Nephron progenitor cell (in vitro differentiated cells): Measurements from ENCODE around the gene CYP2D6.

Experiments
- DNase-seq: peaks from one replicate; pipeline ENCODE4 v3.0.0; 2021
- H3K27ac Mint-ChIP-seq: 2 replicates; pipeline ENCODE4 v1.8.0; 2021; ENCODE audit warnings: mild to moderate bottlenecking, moderate library complexity, mixed read lengths
- H3K27me3 Mint-ChIP-seq: 2 replicates; pipeline ENCODE4 v1.8.0; 2021; ENCODE audit warnings: mild to moderate bottlenecking, low read depth, mixed read lengths; ENCODE audit not compliant: poor library complexity
- H3K36me3 Mint-ChIP-seq: 2 replicates; pipeline ENCODE4 v1.8.0; 2021; ENCODE audit warnings: low read depth, mixed read lengths
- H3K4me1 Mint-ChIP-seq: 2 replicates; pipeline ENCODE4 v1.8.0; 2021; ENCODE audit warnings: mixed read lengths
- H3K4me3 Mint-ChIP-seq: 2 replicates; pipeline ENCODE4 v1.8.0; 2021; ENCODE audit warnings: mild to moderate bottlenecking, moderate library complexity, mixed read lengths
- H3K9me3 Mint-ChIP-seq: 2 replicates; pipeline ENCODE4 v1.8.0; 2021; ENCODE audit warnings: mild to moderate bottlenecking, moderate library complexity, mixed read lengths
- TF ChIP-seq, protein P1 (sequence below): fragments of 200-600 bp; sonication (generic); IDR thresholded peaks from 2 replicates; pipeline ENCODE4 v1.5.0; 2021; ENCODE audit warnings: antibody characterized with exemption

The CYP2D6 gene

GRCh38 chr22:42084874-42085273 lies 45.7 kb downstream of the CYP2D6 start:
- Mint-ChIP-seq H3K4me1 (peaks cover 34% of the 10 kb centered on the region), H3K4me3 (no peak overlapping the region), H3K9me3 (peaks cover 19% of the 10 kb centered on the region), H3K36me3 (peaks cover 68% of the 10 kb centered on the region), H3K27ac (peak overlapping the region; percentile 51), H3K27me3 (no peaks in the 10 kb centered on the region)
- TF ChIP-seq, protein P1, sequence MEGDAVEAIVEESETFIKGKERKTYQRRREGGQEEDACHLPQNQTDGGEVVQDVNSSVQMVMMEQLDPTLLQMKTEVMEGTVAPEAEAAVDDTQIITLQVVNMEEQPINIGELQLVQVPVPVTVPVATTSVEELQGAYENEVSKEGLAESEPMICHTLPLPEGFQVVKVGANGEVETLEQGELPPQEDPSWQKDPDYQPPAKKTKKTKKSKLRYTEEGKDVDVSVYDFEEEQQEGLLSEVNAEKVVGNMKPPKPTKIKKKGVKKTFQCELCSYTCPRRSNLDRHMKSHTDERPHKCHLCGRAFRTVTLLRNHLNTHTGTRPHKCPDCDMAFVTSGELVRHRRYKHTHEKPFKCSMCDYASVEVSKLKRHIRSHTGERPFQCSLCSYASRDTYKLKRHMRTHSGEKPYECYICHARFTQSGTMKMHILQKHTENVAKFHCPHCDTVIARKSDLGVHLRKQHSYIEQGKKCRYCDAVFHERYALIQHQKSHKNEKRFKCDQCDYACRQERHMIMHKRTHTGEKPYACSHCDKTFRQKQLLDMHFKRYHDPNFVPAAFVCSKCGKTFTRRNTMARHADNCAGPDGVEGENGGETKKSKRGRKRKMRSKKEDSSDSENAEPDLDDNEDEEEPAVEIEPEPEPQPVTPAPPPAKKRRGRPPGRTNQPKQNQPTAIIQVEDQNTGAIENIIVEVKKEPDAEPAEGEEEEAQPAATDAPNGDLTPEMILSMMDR = no peak
- DNase-seq = no peak

DNA sequence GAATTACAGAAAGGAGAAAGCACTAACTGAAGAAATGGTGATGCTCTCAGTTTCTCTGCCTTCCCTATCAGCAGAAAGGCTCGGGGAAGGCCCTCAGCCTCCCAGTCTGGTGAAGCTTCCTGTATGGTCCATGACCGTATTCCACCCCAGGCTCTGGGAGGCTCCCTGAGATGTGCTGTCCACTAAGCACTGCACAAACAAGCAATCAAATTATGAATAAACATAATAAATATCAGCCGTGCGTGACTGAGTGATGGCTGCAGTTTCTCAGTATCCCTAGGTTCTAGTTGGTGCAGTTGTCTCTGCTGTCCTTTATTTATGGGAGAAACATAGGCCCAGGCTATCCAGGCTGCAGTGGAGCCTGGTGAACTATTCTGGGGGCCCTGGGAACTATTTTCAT lies 47.5 kb downstream of the CYP2D6 start:
- H3K4me1 Mint-ChIP-seq = peaks cover 39% of the 10 kb centered on the region
- peaks cover 6% of the 10 kb centered on the region for H3K9me3 Mint-ChIP-seq
- H3K27ac Mint-ChIP-seq = no peak overlapping the region
- TF ChIP-seq, protein P1 = no peak
- H3K4me3 Mint-ChIP-seq = no peak overlapping the region
- no peak for DNase-seq
- peaks cover 54% of the 10 kb centered on the region for H3K36me3 Mint-ChIP-seq
- H3K27me3 Mint-ChIP-seq = no peaks in the 10 kb centered on the region

DNA sequence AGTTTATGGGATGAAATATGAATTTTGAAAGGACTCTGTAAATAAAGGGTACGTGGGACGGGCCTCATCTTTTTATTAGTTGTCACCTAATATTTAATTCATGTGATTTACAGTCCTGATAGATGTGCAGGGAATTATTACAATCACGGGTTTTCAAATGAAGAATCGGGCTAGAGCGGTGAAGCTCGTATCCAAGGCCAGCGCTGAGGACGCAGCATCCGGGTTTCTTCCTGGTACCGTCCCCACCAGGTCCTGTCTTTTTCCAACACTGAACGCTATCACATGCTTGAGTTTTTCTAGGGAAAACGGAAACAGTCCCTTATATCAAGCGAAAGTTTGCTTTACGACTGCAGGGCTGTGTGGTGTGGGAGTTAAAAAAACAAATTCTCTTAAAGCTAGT lies 50.3 kb downstream of the CYP2D6 start:
- Mint-ChIP-seq H3K36me3 (peaks cover 32% of the 10 kb centered on the region), H3K4me1 (peaks cover 50% of the 10 kb centered on the region), H3K27ac (peak overlapping the region; percentile 98), H3K4me3 (peak overlapping the region; percentile 96), H3K27me3 (peaks cover 4% of the 10 kb centered on the region), H3K9me3 (no peaks in the 10 kb centered on the region)
- DNase-seq = no peak
- TF ChIP-seq, protein P1 = no peak

GRCh38 chr22:42079319-42080251 lies 51.0 kb downstream of the CYP2D6 start, which contains the start of gene SMDT1:
SMDT1 (plus strand) TSS chr22:42079700; CDS start chr22:42079769, 69 bp downstream.
- DNase-seq = peak; percentile 97
- peak within 1 kb of the TSS; percentile 98 for H3K27ac Mint-ChIP-seq
- peaks cover 25% of the 10 kb centered on the region for H3K36me3 Mint-ChIP-seq
- no peaks in the 10 kb centered on the region for H3K9me3 Mint-ChIP-seq
- H3K4me3 Mint-ChIP-seq = peak within 1 kb of the TSS; percentile 96
- TF ChIP-seq, protein P1 = no peak
- H3K4me1 Mint-ChIP-seq = peaks cover 57% of the 10 kb centered on the region
- peaks cover 4% of the 10 kb centered on the region for H3K27me3 Mint-ChIP-seq

- Mint-ChIP-seq H3K9me3 (no peaks in the 10 kb centered on the region), H3K27me3 (peaks cover 4% of the 10 kb centered on the region), H3K27ac (peak overlapping the region; percentile 98), H3K4me1 (peaks cover 57% of the 10 kb centered on the region), H3K36me3 (peaks cover 16% of the 10 kb centered on the region), H3K4me3 (peak overlapping the region; percentile 96)
- no peak for DNase-seq
- TF ChIP-seq, protein P1 = no peak
Measured at GRCh38 chr22:42078469-42079318, 51.9 kb downstream of the CYP2D6 start.
